H9 (cell line): ENCODE measurements around the gene IQCE. TPM values are rescaled to one million over a fixed set of nuclear protein-coding genes. Genes with fewer than 3 reads are reported as not detected.
A peak's percentile ranks its signal among the peaks of the same experiment; 100 is the strongest.

ENCODE experiments used
- DNase-seq: peaks from one replicate; pipeline ENCODE4 v3.0.0-alpha.2; 2017
- H2AFZ ChIP-seq: one replicate; pipeline ENCODE4 v1.6.1; 2013; ENCODE audit warnings: mild to moderate bottlenecking, low read length, control low read depth, moderate library complexity
- H2AK5ac ChIP-seq: 2 replicates; pipeline ENCODE4 v1.6.1; 2013; ENCODE audit warnings: low read length, control low read depth, mixed read lengths; ENCODE audit not compliant: insufficient read length
- H2BK120ac ChIP-seq: one replicate; pipeline ENCODE4 v1.6.1; 2013; ENCODE audit warnings: low read depth, mild to moderate bottlenecking, low read length, control low read depth, inconsistent platforms; ENCODE audit not compliant: poor library complexity, severe bottlenecking
- H2BK12ac ChIP-seq: 2 replicates; pipeline ENCODE4 v1.6.1; 2013; ENCODE audit warnings: low read length, control low read depth, mixed read lengths, low read depth; ENCODE audit not compliant: insufficient read length
- H2BK15ac ChIP-seq: 2 replicates; pipeline ENCODE4 v1.6.1; 2013; ENCODE audit warnings: low read depth, low read length, control low read depth
- H2BK20ac ChIP-seq: one replicate; pipeline ENCODE4 v1.6.1; 2013; ENCODE audit warnings: low read depth, mild to moderate bottlenecking, low read length, control low read depth, inconsistent platforms; ENCODE audit not compliant: poor library complexity, severe bottlenecking
- H2BK5ac ChIP-seq: 2 replicates; pipeline ENCODE4 v1.6.1; 2013; ENCODE audit warnings: low read length, control low read depth, mixed read lengths; ENCODE audit not compliant: insufficient read length
- H3K14ac ChIP-seq: 2 replicates; pipeline ENCODE4 v1.6.1; 2013; ENCODE audit warnings: low read length, control low read depth; ENCODE audit not compliant: insufficient read depth
- H3K18ac ChIP-seq: 2 replicates; pipeline ENCODE4 v1.6.1; 2013; ENCODE audit warnings: low read depth, mild to moderate bottlenecking, mixed read lengths, low read length, control low read depth; ENCODE audit not compliant: insufficient read length
- H3K23ac ChIP-seq: 2 replicates; pipeline ENCODE4 v1.6.1; 2013; ENCODE audit warnings: low read length, control low read depth, mixed read lengths, low read depth; ENCODE audit not compliant: insufficient read length
- H3K23me2 ChIP-seq: 2 replicates; pipeline ENCODE4 v1.6.1; 2013; ENCODE audit warnings: low read depth, mild to moderate bottlenecking, mixed read lengths, low read length, control low read depth; ENCODE audit not compliant: insufficient read length, poor library complexity, severe bottlenecking
- H3K27ac ChIP-seq: 2 replicates; pipeline ENCODE4 v1.5.1; 2013; ENCODE audit warnings: low read length, control low read depth, mixed read lengths, low read depth; ENCODE audit not compliant: insufficient read length
- H3K27me3 ChIP-seq: 2 replicates; pipeline ENCODE4 v1.6.1; 2013; ENCODE audit warnings: low read length, control low read depth, inconsistent platforms; ENCODE audit not compliant: insufficient read depth
- H3K4ac ChIP-seq: 2 replicates; pipeline ENCODE4 v1.6.1; 2013; ENCODE audit warnings: low read depth, mild to moderate bottlenecking, control low read depth, inconsistent platforms, low read length, moderate library complexity
- H3K4me1 ChIP-seq: 2 replicates; pipeline ENCODE4 v1.6.1; 2013; ENCODE audit warnings: low read length, control low read depth, inconsistent platforms; ENCODE audit not compliant: insufficient read depth
- H3K4me2 ChIP-seq: 2 replicates; pipeline ENCODE4 v1.6.1; 2013; ENCODE audit warnings: low read length, control low read depth, mixed read lengths; ENCODE audit not compliant: insufficient read length, insufficient read depth
- H3K56ac ChIP-seq: 2 replicates; pipeline ENCODE4 v1.6.1; 2013; ENCODE audit warnings: low read depth, mild to moderate bottlenecking, mixed read lengths, low read length, control low read depth; ENCODE audit not compliant: insufficient read length
- H3K79me1 ChIP-seq: 2 replicates; pipeline ENCODE4 v1.6.1; 2013; ENCODE audit warnings: low read depth, mild to moderate bottlenecking, moderate library complexity, low read length, control low read depth, inconsistent platforms; ENCODE audit not compliant: insufficient read depth, poor library complexity, severe bottlenecking
- H3K79me2 ChIP-seq: 2 replicates; pipeline ENCODE4 v1.6.1; 2013; ENCODE audit warnings: low read length, control low read depth, inconsistent platforms; ENCODE audit not compliant: insufficient read depth
- H3K9ac ChIP-seq: 2 replicates; pipeline ENCODE4 v1.6.1; 2013; ENCODE audit warnings: low read length, control low read depth, mixed read lengths; ENCODE audit not compliant: insufficient read length; ENCODE audit errors: extremely low read depth
- H3K9me3 ChIP-seq: one replicate; pipeline ENCODE4 v1.6.1; 2013; ENCODE audit warnings: low read depth, low read length, inconsistent platforms; ENCODE audit not compliant: control insufficient read depth
- H3T11ph ChIP-seq: one replicate; pipeline ENCODE4 v1.6.1; 2013; ENCODE audit warnings: mild to moderate bottlenecking, low read length, control low read depth, inconsistent platforms
- H4K20me1 ChIP-seq: one replicate; pipeline ENCODE4 v1.6.1; 2013; ENCODE audit not compliant: control insufficient read depth, insufficient read length, insufficient read depth
- H4K5ac ChIP-seq: 2 replicates; pipeline ENCODE4 v1.6.1; 2013; ENCODE audit warnings: low read depth, mild to moderate bottlenecking, mixed read lengths, low read length, control low read depth; ENCODE audit not compliant: insufficient read length
- H4K8ac ChIP-seq: replicated peaks from 2 replicates; pipeline ENCODE4 v1.6.1; 2013; ENCODE audit warnings: low read length, control low read depth, mixed read lengths, low read depth; ENCODE audit not compliant: insufficient read length
- H4K91ac ChIP-seq: 2 replicates; pipeline ENCODE4 v1.6.1; 2013; ENCODE audit warnings: low read depth, mild to moderate bottlenecking, moderate library complexity, mixed read lengths, low read length, control low read depth; ENCODE audit not compliant: insufficient read length
- H3K27ac Mint-ChIP-seq, 3 experiments: 2 replicates in 2 of 3; 3 replicates in 1 of 3; pipeline ENCODE4 v1.8.0; 2020 to 2021; ENCODE audit warnings: mixed read lengths in 3 of 3, mild to moderate bottlenecking in 1 of 3, moderate library complexity in 1 of 3
- H3K27me3 Mint-ChIP-seq: 2 replicates; pipeline ENCODE4 v1.8.0; 2021; ENCODE audit warnings: low read depth, mild to moderate bottlenecking, moderate library complexity, mixed read lengths
- H3K36me3 Mint-ChIP-seq, 3 experiments: 2 replicates in 2 of 3; 3 replicates in 1 of 3; pipeline ENCODE4 v1.8.0; 2020 to 2021; ENCODE audit warnings: low read depth in 3 of 3, mixed read lengths in 3 of 3; ENCODE audit not compliant: insufficient read depth in 1 of 3
- H3K4me1 Mint-ChIP-seq, 2 experiments: 2 replicates each; pipeline ENCODE4 v1.8.0; 2020; ENCODE audit warnings: mixed read lengths in 2 of 2
- H3K4me3 Mint-ChIP-seq, 2 experiments: 2 replicates in 1 of 2; 3 replicates in 1 of 2; pipeline ENCODE4 v1.8.0; 2020 to 2021; ENCODE audit warnings: mild to moderate bottlenecking in 2 of 2, mixed read lengths in 2 of 2, moderate library complexity in 1 of 2
- H3K9me3 Mint-ChIP-seq, 2 experiments: 2 replicates in 1 of 2; 3 replicates in 1 of 2; pipeline ENCODE4 v1.8.0; 2020; ENCODE audit warnings: mild to moderate bottlenecking in 2 of 2, mixed read lengths in 2 of 2, moderate library complexity in 1 of 2
- WGBS: extraction: QIAGEN DNeasy Blood & Tissue Kit; methylation state at CpG from one replicate; pipeline ENCODE4 v1.1.7; 2013; ENCODE audit warnings: missing lambda C conversion rate, low lambda C conversion rate, mixed read lengths; ENCODE audit not compliant: insufficient read length; ENCODE audit errors: extremely low coverage; 5-methylcytosine and 5-hydroxymethylcytosine counted together
- total RNA-seq: library from RNA; stranded (reverse); gene quantifications from 2 replicates; pipeline ENCODE4 v1.2.1, GENCODE V29; 2021
- TF ChIP-seq, protein P1 (sequence below): fragments of 200-600 bp; sonication (generic); conservative IDR thresholded peaks from 3 replicates; pipeline ENCODE4 v1.8.0; 2021; ENCODE audit warnings: antibody characterized with exemption, mild to moderate bottlenecking

Gene IQCE
- total RNA-seq, 1 experiment from 2014 or later: 7.0 TPM

DNA sequence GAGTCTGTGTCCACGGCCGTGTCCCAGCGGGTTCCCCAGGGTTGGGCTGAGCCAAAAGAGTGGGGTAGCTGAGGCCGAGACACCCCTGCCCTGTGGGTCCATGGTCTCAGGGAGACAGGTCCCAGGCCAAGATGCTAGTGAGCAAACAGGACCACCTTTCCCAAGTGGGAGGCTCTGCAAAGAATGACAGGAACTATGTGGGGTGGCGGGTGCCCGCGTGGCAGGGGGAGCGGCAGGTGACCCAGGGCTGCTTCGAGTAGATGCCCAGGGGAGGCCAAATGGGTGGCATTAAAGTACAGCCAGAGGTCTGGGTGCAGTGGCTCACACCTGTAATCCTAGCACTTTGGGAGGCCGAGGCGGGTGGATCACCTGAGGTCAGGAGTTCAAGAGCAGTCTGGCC is 91.2 kb downstream of the IQCE start:
- Histone ChIP-seq H4K20me1 (no peaks in the 10 kb centered on the region), H4K5ac (no peak overlapping the region), H2BK20ac (no peak overlapping the region), H2BK5ac (no peak overlapping the region), H4K8ac (no peak overlapping the region), H3K23ac (no peak overlapping the region), H2BK120ac (no peak overlapping the region), H3K4me1 (peaks cover 3% of the 10 kb centered on the region; the same call in 1 of the 2 replicates), H3K9me3 (no peaks in the 10 kb centered on the region), H3K79me1 (peaks cover 3% of the 10 kb centered on the region), H3K14ac (no peak overlapping the region), H3K79me2 (no peaks in the 10 kb centered on the region), H3K23me2 (no peaks in the 10 kb centered on the region), H4K91ac (no peak overlapping the region), H3K27me3 (no peaks in the 10 kb centered on the region), H3K18ac (no peak overlapping the region), H3T11ph (no peak overlapping the region), H2AFZ (no peak overlapping the region), H2BK15ac (no peak overlapping the region), H3K9ac (no peak overlapping the region), H3K4ac (no peak overlapping the region), H3K4me2 (no peak overlapping the region), H2AK5ac (no peak overlapping the region), H2BK12ac (no peak overlapping the region), H3K56ac (no peak overlapping the region), H3K27ac (no peak overlapping the region)
- Mint-ChIP-seq H3K27ac (0 out of 7 replicates have a peak overlapping the region, but pooled peaks of 1 of the 3 experiments have one; percentile 94), H3K4me1 (peaks cover 8 to 13% of the 10 kb centered on the region in 2 experiments), H3K9me3 (no peaks in the 10 kb centered on the region), H3K36me3 (peaks cover 19 to 33% (median 30%) of the 10 kb centered on the region in 3 experiments; a peak in 6 of 7 replicates), H3K27me3 (no peaks in the 10 kb centered on the region), H3K4me3 (no peak overlapping the region)
- TF ChIP-seq, protein P1, sequence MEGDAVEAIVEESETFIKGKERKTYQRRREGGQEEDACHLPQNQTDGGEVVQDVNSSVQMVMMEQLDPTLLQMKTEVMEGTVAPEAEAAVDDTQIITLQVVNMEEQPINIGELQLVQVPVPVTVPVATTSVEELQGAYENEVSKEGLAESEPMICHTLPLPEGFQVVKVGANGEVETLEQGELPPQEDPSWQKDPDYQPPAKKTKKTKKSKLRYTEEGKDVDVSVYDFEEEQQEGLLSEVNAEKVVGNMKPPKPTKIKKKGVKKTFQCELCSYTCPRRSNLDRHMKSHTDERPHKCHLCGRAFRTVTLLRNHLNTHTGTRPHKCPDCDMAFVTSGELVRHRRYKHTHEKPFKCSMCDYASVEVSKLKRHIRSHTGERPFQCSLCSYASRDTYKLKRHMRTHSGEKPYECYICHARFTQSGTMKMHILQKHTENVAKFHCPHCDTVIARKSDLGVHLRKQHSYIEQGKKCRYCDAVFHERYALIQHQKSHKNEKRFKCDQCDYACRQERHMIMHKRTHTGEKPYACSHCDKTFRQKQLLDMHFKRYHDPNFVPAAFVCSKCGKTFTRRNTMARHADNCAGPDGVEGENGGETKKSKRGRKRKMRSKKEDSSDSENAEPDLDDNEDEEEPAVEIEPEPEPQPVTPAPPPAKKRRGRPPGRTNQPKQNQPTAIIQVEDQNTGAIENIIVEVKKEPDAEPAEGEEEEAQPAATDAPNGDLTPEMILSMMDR: no peak
- no CpG with 5 or more reads among the region's 11 CpGs for WGBS
- no peak for DNase-seq
